ENCODE data around the gene PRKG1. TPM values are rescaled to one million over a fixed set of nuclear protein-coding genes. Genes with fewer than 3 reads are reported as not detected.

The PRKG1 gene
- total and polyA plus RNA-seq, 2 of the 8 experiments (the other 6 are each of a cell fraction or from before 2014, with no cell fraction given) = 4.2 to 15.2 TPM

DNA sequence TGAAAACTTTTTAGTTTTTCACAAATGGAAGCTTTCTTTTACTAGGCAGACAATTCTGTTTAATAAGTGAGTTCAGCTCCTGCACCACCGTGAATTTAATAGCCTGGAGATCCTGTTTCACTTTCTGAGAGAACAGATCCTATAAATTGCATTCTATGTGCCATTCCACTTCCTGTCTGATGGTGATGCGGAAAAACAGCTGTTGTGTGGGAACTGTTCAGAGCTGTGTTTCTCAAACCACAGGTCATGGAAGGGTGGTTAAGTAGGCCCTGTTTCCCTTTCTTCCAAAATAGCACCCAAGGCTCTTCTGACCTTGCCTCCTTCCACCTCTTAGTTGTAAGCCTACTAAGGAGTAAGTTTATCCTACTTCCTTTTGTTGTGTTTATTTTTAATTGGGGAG, 1142.6 kb downstream of the PRKG1 start:
- Histone ChIP-seq H4K5ac (ENCODE audit: insufficient read length, low read depth, low read length) (no peak overlapping the region), H2BK12ac (ENCODE audit: low read depth, low read length) (no peak overlapping the region), H3K4me3 (ENCODE audit: extremely low read depth in 1 of 4, insufficient read depth in 2 of 4, low read depth in 3 of 4, low read length in 4 of 4) (no peak overlapping the region), H3K4me1 (replicated peaks in 1 of 4; ENCODE audit: control insufficient read depth in 3 of 4, insufficient read depth in 4 of 4, low read length in 3 of 4) (peaks cover 0 to 18% (median 10%) of the 10 kb centered on the region in 4 experiments; a peak in 3 of 7 replicates), H3K79me2 (ENCODE audit: control insufficient read depth in 1 of 2, insufficient read depth in 2 of 2, low read length in 2 of 2) (no peaks in the 10 kb centered on the region), H2BK20ac (ENCODE audit: low read length) (no peak overlapping the region), H3K23me2 (ENCODE audit: low read depth, low read length) (no peaks in the 10 kb centered on the region), H3K4ac (replicated peaks; ENCODE audit: insufficient read length, low read depth, low read length) (no peak overlapping the region), H3K79me1 (ENCODE audit: low read depth, low read length) (no peaks in the 10 kb centered on the region), H3K18ac (ENCODE audit: extremely low read depth, low read length) (no peak overlapping the region), H2BK120ac (replicated peaks; ENCODE audit: low read depth, low read length) (no peak overlapping the region), H4K8ac (ENCODE audit: extremely low read depth, insufficient read depth, low read length) (no peak overlapping the region), H2AK5ac (ENCODE audit: low read depth, low read length) (no peak overlapping the region), H3K27me3 (replicated peaks in 1 of 4; ENCODE audit: control insufficient read depth in 3 of 4, extremely low read depth in 1 of 4, insufficient read depth in 3 of 4, low read length in 3 of 4) (no peaks in the 10 kb centered on the region), H3K4me2 (ENCODE audit: insufficient read depth in 1 of 2, low read depth in 2 of 2, low read length in 2 of 2) (no peak overlapping the region), H2AFZ (ENCODE audit: low read length) (no peak overlapping the region), H4K20me1 (replicated peaks in 1 of 2; ENCODE audit: control insufficient read depth in 1 of 2, insufficient read depth in 2 of 2, low read length in 2 of 2) (no peaks in the 10 kb centered on the region), H3K56ac (replicated peaks; ENCODE audit: insufficient read length, low read depth, low read length) (no peak overlapping the region), H3K27ac (ENCODE audit: low read depth, low read length) (no peak overlapping the region), H2BK5ac (ENCODE audit: low read depth, low read length) (no peak overlapping the region), H3K9ac (replicated peaks in 1 of 4; ENCODE audit: extremely low read depth in 1 of 4, low read depth in 3 of 4, low read length in 3 of 4) (no peak overlapping the region), H3K23ac (ENCODE audit: insufficient read length) (no peak overlapping the region), H3K14ac (ENCODE audit: insufficient read length) (no peak overlapping the region), H3K36me3 (ENCODE audit: control insufficient read depth in 2 of 4, insufficient read depth in 4 of 4, low read length in 3 of 4) (no peaks in the 10 kb centered on the region), H2BK15ac (ENCODE audit: low read length) (no peak overlapping the region), H4K91ac (replicated peaks; ENCODE audit: insufficient read length, low read length) (no peak overlapping the region), H3K9me3 (ENCODE audit: insufficient read depth in 2 of 2, low read depth in 1 of 2, low read length in 1 of 2) (no peaks in the 10 kb centered on the region)
- DNase-seq (ENCODE audit: low read depth in 1 of 2, low spot score in 2 of 2) (no peak), FAIRE-seq (no peak)
- POLR2A ChIA-PET (ENCODE audit: partially characterized antibody) = interaction anchor here (0.7 to 1.8 kb wide), 5 partner anchors 184 to 189 kb away, joined by 3 to 8 read pairs (median 4); no protein-coding TSS in a partner anchor
- CTCF ChIA-PET (ENCODE audit: partially characterized antibody) = interaction anchor here (0.7 to 3.1 kb wide), 26 partner anchors 12 to 1224 kb away, joined by 3 to 13 read pairs (median 5); no protein-coding TSS in a partner anchor
- 84% methylated on average over 2 of the region's 2 CpGs; no CpG with 5 or more reads in 1 of the 2 experiments for WGBS, 2 experiments (ENCODE audit: extremely low coverage in 1 of 2, insufficient coverage in 1 of 2, insufficient read length in 1 of 2, insufficient replicate concordance in 2 of 2, low coverage in 1 of 2, low lambda C conversion rate in 2 of 2, missing lambda C conversion rate in 1 of 2)
- no peak for TF ChIP-seq RNF2 (IDR thresholded peaks at IDR 0.05; ENCODE audit: borderline replicate concordance, low read depth, low read length, missing control alignments, poor library complexity, severe bottlenecking)
- TF ChIP-seq JUND (IDR thresholded peaks at IDR 0.05; ENCODE audit: low read length) = no peak
- no peak for TF ChIP-seq POU5F1 (IDR thresholded peaks at IDR 0.05; ENCODE audit: low read depth, low read length)

All from H1 (cell line).